HL-60 (cell line): ENCODE measurements around the gene DNAAF1.

Experiments used
- DNase-seq, 2 experiments: peaks; one replicate each; pipeline ENCODE4 v3.0.0-alpha.2; 2010 to 2020; ENCODE audit warnings: low read depth in 1 of 2, low spot score in 1 of 2
- H3K27ac ChIP-seq: fragments of 250-450 bp; sonication (Bioruptor Pico); replicated peaks from 2 replicates; pipeline ENCODE4 v1.5.1; 2020; ENCODE audit warnings: mild to moderate bottlenecking, moderate library complexity
- H3K27me3 ChIP-seq: fragments of 250-450 bp; sonication (Bioruptor Pico); 2 replicates; pipeline ENCODE4 v1.5.1; 2021; ENCODE audit warnings: mild to moderate bottlenecking, moderate library complexity; ENCODE audit not compliant: insufficient read depth, poor library complexity, severe bottlenecking
- H3K4me3 ChIP-seq: replicated peaks from 2 replicates; pipeline ENCODE4 v1.5.1; 2011; ENCODE audit warnings: mild to moderate bottlenecking, control low read depth, low read length; ENCODE audit not compliant: insufficient read depth
- CTCF ChIP-seq: IDR thresholded peaks from one replicate; pipeline ENCODE4 v1.5.1; 2011; ENCODE audit warnings: low read length, control low read depth, inconsistent platforms; ENCODE audit not compliant: insufficient read depth
- GABPA ChIP-seq: IDR thresholded peaks from 2 replicates; pipeline ENCODE4 v1.6.1; 2012; ENCODE audit warnings: low read depth
- POLR2AphosphoS5 ChIP-seq: IDR thresholded peaks from 2 replicates; pipeline ENCODE4 v1.6.1; 2012; ENCODE audit warnings: low read depth
- REST ChIP-seq: IDR thresholded peaks from 2 replicates; pipeline ENCODE4 v1.6.1; 2012; ENCODE audit warnings: low read depth; ENCODE audit not compliant: insufficient replicate concordance
- SPI1 ChIP-seq: IDR thresholded peaks from 2 replicates; pipeline ENCODE4 v1.6.1; 2012; ENCODE audit warnings: low read depth, mild to moderate bottlenecking, borderline replicate concordance

The DNAAF1 gene

GRCh38 chr16:84218956-84219355 is 73.8 kb downstream of the DNAAF1 start:
- no peak for TF ChIP-seq CTCF
- no peak for TF ChIP-seq REST
- TF ChIP-seq GABPA = no peak
- no peak for TF ChIP-seq POLR2AphosphoS5
- TF ChIP-seq SPI1 = no peak
- H3K27me3 ChIP-seq = no peaks in the 10 kb centered on the region
- DNase-seq = no peak
- H3K4me3 ChIP-seq = no peak overlapping the region
- H3K27ac ChIP-seq = no peak overlapping the region

- no peak overlapping the region for H3K27ac ChIP-seq
- H3K4me3 ChIP-seq = no peak overlapping the region
- TF ChIP-seq REST (no peak), CTCF (no peak), SPI1 (no peak), POLR2AphosphoS5 (no peak), GABPA (no peak)
- H3K27me3 ChIP-seq = no peaks in the 10 kb centered on the region
- DNase-seq = no peak
Measured at GRCh38 chr16:84220851-84221250, 75.7 kb downstream of the DNAAF1 start.

GRCh38 chr16:84223456-84223855 is 78.3 kb downstream of the DNAAF1 start:
- no peak for DNase-seq
- Histone ChIP-seq H3K4me3 (no peak overlapping the region), H3K27me3 (peaks cover 3% of the 10 kb centered on the region), H3K27ac (no peak overlapping the region)
- TF ChIP-seq REST (no peak), CTCF (no peak), GABPA (no peak), POLR2AphosphoS5 (no peak), SPI1 (no peak)
